NK-92 (cell line): ENCODE data around the gene IFIT1.
"Not testable (repeated sequence)": the region's sequence is repeated elsewhere in the genome, so short reads cannot be mapped to it uniquely, and the experiment has no call there.

Experiments
- DNase-seq: peaks from one replicate; lab custom pipeline; 2025; ENCODE audit not compliant: unreplicated experiment; lab: John Stamatoyannopoulos, UW

The IFIT1 gene

DNA sequence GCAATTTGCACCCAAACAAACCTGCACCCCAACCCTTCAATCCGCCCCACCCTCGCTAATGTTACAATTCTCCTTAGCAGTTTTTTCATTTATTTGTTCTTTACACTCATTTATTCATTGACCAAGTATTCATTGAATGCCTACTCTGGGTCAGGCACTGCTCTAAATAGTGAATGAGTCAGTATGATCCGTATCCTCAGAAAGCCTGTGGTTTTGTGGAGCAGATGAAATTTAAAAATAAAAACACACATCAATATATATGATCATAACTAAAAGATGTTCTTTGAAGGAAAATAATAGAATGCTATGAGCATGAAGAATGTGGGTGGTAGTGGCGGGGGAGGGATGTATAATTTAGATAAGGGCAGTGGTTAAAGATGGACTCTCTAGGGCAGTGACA lies 35.2 kb downstream of the IFIT1 start:
- no peak for DNase-seq

DNA sequence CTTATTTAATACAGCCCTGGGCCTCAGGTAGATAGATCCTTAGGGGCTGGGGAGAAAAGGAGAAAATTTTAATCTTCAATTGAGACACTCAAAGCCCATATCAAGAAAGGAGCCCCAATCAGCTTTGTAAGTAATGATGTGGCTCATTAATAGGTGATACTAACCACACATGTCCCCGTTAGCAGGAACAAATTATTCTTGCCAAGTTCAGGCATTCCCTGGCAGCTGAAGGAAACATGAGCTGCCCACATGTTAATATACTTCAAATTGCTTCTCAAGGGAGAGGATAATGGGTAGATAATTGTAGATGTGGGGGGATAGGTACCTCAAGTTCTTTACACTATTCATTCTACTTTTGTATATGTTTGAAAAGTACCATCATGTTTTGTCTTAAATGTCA lies 36.5 kb downstream of the IFIT1 start:
- DNase-seq = no peak

DNA sequence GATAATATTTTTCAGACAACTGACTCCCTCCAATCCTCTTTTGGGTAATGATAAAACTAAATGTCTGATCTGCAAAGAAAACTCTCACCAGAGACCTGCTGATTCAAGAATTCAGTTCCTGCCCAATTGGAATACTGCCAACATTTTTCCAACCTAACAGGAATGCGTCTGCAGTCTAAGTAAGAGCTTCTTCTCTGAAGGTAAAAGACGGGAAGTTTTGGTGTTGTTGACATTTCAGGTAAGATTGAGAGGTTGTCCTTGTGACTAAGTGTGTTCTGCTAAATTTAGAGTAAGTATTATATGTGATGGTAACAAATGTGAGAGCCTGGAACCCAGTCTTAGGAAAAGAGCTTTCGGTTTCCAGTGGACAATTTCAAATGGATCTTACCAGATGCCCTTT lies 39.6 kb downstream of the IFIT1 start:
- no peak for DNase-seq

DNA sequence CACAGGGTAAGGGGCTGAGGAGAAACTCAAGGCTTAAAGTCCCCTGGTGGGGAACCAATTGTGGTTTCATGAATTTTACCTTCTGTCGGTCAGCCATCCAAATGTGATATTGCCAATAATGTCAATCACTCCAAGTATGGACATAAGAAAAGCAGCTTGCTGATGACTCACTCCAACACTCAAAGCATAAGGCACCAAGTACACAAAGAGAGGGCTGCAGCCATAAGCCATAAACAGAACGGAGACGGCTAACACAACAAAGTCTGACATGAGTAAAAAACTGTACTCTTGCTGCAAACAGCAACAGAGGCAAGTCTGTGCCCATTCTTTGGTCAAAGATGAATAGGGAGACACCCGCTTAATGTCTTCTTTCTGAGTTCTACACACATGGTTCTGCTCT lies 46.1 kb downstream of the IFIT1 start:
- no peak for DNase-seq

DNA sequence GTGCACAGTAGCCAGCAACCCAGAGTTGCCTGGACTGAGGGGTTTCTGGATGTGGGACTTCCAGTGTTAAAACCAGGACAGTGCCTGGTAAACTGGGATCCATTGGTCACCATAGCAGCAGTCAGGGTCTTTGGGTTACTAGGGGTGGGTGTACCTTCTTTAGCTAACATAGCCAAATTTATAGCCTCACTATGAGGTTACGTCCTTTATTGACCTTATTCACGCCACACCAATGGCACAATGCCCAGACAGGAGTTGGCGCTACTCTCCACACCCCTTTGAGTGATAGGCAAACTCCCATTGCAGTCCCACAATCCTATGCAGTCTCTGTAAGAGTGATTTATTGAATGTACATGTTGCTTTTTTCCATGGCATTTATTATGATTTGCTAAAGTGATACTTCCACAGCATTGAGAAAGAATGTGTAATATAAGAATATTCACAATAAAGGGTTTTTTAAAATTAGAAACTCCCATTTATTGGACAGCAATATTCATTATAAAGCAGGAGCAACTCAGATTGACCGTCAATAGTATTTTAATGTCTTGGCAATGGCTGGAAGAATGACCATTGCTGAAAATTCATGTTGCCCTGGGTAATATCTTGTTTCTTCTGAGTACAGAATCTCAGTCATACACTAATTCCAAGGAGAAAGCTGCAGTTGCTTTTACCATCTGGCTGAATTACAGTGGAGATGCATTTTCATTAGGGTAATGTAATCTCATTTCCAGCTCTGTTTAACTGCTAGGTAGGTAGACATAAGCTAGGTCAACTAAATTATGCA lies 48.0 kb downstream of the IFIT1 start:
- no peak for DNase-seq

DNA sequence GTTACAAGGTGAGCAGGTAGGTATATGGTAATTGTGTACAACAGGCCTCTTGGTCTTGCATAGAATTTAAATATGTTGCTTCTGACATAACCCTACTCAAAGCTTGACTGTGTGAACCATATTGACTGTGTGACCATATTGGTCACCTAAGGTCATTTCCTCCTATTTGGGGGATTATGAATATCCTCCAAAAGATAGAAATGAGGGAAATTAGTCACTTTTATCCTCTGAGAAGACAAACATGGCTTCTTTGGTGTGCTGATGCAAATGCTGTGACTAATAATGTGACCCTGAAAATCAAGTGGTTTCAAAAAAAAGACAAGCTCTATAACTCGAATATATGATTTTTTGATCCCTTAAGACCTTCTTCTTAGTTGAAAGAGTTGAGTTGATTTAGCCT lies 49.9 kb downstream of the IFIT1 start:
- DNase-seq = no peak

DNA sequence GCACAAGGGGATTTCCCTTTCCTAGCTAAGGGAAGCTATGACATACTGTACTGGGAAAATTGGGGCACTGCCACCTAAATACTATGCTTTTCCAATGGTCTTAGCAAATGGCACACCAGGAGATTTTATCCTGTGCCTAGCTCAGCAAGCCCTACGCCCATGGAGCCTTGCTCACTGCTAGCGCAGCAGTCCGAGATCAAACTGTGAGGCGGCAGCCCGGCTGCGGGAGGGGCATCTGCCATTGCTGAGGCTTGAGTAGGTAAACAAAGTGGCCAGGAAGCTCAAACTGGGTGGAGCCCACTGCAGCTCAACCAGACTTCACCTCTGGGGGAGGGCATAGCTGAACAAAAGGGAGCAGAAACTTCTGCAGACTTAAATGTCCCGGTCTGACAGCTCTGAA lies 52.4 kb downstream of the IFIT1 start:
- not testable (repeated sequence) for DNase-seq

DNA sequence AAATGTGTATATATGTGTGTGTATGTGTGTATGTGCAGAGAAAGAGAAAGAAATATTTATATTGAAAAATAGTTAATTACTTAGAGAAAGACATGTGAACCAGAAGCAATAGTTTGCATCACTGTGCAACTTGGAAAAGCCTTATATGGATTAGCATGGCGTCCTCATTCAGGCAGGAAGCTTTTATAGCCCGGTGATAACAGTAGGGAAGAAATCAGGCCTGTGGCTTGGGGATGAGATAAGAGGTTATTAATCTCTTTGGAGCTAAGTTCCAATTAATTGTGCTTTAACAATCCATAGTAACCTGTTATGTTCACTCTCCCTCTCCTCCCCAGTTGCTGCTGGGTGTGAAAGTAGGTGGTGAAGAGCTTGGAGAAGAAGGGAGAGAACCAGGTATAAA lies 58.5 kb downstream of the IFIT1 start:
- no peak for DNase-seq

DNA sequence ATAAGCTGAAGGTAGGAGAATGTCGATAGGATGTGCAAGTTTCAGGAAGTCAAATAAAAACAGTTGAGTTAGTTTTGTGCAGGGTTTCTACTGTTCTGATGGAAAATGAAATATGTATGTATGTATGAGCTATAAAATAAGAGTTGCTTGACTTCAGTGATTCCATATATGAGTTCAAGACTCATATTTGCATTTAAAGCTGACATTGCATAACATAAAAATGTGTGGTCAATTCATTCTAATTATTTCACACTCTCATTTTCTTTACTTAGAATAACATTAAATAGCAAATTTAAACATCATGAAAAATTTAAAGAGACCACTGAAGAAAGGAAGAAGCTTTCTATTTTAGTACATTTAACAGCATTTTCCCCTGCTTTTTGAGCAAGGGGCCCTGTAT lies 59.8 kb downstream of the IFIT1 start:
- DNase-seq = no peak

DNA sequence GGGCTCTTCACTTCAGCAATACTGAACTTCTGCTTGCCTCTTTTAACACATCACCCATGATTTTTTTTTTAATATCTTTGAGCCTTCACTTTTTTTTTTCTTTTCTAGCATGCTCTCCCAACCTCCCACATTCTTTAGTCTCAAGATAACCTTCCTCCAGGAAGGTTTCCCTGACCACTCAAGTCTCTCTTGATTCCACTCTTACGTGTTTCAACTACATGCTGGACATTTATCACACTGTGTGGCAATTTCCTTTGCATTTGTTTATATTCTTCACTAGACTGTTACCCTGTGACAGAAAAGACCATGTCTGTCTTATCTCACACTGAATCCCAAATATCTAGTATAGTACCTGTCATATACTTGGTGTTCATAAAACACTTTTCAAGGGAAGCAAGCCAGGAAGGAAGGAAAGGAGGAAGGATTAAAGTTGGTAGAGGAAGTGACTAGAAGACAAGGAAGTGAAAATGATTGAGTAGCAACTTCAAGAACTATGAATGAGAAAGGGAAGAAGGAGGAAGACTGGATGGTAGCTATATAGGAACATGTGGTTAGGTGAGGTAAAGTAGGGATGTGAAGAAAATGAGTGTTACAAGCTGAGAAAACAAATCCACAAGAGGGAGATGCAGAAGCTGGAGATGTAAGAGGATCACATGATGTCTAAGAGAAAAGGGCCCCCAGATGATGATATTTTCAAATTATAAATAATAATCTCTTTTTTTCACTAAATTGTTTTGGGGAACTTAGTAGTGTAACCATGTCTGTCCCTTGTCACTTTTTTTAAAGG lies 62.3 kb downstream of the IFIT1 start:
- DNase-seq = no peak
